Measurements from ENCODE around the gene PCIF1. TPM values are rescaled to one million over a fixed set of nuclear protein-coding genes. Genes with fewer than 3 reads are reported as not detected.
"Not testable (repeated sequence)": the region's sequence is repeated elsewhere in the genome, so short reads cannot be mapped to it uniquely, and the experiment has no call there.

PCIF1 gene
- total RNA-seq, 1 donor from 2014 or later: 19.0 TPM

DNA sequence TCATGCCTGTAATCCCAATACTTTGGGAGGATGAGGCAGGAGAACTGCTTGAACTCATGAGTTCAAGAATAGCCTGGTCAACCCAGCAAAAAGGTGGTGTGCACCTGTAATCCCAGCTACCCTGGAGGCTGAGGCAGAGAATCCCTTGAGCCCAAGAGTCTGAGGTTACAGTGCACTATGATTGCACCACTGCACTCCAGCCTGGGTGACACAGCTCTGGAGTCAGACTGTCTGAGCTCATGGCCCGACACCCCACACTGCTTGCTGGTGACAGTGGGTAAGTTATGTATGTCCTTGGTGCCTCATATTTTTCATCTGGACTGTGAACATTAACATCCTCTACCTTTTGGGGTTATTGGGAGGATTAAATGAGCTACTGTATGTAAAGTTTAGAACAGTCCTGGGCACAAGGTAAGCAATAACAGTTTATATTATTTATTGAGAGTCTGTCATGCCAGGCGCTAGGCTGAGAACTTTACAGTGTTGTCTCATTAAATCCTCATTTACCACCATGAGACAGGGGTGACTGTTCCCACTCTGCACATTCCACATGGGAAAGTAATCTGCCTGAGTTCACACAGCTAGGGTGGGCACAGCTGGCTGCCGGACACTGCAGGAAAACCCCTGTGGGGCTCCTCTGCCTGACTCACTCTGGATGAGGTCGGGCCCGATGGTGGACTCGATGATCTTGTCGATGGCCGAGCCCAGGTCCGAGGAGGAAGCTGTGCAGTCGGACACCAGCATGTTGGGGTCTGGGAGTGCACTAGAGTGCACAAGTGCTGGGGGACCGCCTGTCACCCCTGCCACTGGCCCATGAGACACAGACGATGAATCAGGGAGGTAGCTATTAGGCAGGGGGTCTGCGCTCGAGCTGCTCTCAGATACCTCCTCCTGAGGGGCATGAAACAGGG lies 34.6 kb downstream of the PCIF1 start:
- no peak for ATAC-seq

DNA sequence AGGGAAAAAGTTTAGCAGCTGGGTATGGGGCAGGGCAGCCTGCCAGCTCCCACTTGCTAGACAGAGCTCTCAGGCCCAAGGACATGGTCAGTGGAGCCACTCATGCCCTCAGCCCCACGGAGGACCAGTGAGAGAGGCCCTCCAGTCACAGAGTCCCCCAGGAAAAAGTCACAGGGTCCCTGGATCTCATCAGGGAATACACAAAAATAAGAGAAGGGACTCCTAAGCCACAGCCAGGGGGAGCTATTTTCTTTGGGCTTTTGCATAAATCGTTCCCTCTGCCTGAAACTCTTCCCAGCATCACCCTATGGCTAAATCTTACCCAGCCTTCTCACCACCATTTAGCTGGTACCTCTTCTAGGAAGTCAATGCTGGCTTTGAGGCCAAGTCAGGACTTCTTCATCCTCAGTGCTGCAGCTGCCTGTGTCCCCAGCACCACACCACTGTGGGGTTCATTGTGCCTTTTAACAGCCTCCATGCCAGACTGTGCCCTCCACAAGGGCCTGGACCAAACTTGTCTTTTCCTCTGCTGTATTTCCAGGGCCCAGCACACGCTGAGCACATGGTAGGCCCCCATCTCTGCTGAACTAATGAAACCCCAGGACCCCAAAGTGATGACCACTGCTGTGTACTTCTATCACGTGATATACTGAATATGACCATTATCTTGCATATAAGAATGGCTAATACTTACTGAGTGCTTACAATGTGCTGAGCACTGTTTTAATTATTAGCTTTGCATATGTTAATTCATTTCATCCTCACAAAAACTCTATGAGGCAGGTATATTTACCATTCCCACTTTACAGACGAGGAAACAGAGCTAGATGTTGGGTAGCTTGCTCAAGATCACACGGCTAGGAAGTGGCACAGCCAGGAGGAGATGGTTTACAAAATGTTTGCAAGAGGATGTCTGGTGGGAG lies 35.5 kb downstream of the PCIF1 start:
- ATAC-seq: no peak

DNA sequence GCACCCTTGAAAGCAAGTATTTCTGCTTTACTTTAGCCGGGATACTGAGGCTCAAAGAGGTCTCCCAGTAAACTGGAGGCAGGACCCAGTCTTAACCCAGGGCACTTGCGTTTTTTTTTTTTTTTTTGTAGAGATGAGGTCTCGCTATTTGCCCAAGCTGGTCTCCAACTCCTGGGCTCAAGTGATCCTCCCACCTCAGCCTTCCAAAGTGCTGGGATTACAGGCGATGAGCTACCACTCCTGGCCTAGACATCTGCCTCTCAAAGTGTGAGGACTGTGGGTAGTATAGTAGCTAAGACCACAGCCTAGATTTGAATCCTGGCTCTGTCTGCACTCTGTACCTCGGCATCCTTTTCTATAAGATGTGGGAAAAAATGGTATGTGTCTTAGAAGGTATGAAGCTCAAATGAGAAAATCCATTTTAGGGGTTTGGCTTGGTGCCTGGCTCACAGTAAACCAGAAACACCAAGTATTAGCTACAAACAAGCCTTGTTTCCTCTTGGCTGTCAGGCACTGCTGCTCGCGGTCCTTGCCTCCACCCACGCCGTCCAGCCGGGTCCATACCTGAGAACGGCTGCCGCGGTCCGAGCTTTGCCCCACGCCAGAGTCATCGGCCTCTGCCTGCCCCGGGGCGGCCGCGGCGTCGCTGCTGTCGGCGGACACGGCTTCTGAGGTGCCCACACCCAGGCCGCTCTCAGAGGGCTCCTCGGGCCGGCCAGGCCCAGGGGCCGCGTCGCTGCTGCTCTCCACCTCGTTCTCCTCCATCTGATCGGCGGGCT lies 36.4 kb downstream of the PCIF1 start:
- ATAC-seq: peak; percentile 7

DNA sequence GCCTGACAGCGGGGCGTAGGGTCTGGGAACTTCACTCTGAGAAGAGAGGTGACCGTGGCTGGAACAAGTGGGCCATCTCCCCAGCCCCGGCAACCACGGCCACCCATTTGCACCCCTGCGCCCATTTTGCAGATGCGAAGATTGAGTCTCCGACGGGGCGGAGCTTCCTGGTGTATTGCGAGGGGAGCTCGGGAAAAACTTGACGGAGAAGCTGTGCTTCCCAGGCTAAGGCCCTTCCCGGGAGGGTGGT lies 36.9 kb downstream of the PCIF1 start:
- ATAC-seq: no peak

DNA sequence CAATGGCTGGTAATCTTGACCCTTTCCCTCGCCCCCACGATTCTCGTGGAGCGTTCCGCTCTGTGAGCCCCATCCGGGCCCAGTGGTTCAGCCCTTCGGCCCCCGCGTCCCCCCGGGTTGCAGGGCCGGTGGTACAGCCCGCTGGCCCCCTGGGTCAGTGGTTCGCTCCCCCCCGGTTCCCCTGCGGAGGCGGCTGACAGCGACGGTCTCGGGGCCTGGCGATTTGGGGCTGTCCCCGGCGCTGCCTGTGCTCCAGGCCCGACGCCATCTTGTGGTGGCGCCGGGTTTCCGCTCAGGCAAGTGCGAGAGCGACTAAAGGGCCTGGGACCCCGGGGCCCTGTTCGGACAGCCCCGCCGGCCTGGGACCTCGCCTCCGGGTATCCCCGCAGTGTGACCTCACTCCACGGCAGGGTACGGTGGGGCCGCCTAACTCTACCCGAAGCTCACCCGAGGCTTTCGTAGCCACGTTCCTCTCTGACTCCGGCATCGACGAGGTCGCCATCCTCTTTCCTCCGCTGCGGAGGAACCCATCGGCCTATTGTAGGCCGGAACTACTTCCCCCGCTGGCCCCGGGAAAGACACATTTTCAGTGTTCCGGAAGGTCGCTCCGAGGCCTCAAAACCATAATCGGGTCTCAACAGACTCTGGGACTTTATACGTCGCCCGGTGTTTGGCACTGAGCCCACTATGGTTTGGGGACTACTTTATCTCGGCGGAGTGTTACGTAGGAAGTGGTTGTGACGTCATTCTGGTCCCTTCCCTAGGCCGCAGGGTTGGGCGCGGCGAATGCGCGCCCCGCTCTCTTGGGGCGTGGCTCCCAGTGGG lies 37.4 kb downstream of the PCIF1 start, which contains the start of gene ZNF335:
Gene ZNF335, minus strand, starts transcription at position 529 of the 825 bp plus-strand sequence. CDS start 793 bp downstream, outside the sequence.
- peak; percentile 93 for ATAC-seq

GRCh38 chr20:45972500-45973183 lies 38.2 kb downstream of the PCIF1 start:
- no peak for ATAC-seq

DNA sequence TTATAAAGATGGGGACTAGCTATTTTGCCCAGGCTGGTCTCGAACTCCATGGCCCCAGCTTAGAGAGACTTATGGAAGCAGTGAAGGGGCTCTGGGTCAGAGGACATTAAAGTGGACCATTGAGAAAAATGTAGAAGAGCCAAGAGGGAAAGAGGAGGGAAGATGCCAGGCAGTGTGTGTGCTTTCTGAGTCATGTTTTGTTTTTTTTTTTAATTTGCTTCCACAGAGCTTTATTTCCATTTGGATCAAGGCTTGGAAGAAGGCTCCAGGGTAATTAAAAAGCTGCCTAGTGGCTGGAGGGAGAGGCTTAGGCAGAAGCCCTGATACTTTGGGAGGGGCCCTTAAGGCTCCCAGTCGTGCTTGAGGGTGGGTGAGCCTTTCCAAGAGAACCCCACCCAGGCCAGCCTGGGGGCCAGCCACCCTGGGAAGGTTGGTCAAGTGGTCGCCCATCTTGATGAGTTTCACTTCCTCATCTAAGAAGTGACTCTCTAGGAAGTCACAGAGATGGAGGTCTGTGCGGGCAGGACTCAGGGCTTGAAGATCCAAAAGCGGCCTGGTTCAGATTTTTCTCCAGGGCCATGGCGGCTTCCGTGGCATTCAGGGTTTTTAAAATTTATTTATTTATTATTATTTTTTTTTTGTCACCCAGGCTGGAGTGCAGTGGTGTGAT lies 40.5 kb downstream of the PCIF1 start:
- ATAC-seq: no peak

DNA sequence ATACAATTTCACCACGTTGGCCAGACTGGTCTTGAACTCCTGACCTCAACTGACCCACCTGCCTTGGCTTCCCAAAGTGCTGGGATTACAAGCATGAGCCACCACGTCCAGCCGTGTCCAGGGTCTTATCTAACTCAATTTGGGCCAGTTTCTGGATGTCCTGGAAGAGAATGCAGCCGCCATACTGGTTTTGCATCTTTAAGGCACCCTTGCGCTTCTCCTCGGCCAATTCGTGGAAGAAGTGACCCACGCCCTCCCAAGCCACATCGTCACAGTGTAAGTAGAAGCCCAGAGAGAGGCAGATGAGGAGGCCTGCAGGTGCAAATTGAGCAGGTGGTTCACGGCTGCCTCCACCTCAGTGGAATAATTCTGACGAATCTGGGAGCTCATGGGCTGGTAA lies 41.2 kb downstream of the PCIF1 start:
- ATAC-seq: no peak

DNA sequence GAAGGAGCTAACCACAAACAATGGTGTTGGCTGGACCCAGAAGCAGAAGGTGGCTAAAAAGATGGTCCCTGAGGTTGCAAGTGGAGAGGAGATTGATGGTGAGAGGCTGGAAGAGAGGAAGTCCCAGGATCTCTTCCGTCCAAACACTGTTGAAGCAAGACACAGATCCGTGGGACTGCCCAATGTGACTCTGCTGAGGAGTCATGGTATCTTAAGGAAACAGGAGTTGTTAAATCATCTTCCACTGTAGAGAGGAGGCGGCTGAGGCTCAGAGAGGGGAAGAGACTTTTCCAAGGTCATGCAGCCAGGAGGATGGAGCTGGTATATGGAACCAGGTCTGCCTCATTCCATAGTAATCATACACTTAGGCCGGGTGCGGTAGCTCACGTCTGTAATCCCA lies 41.6 kb downstream of the PCIF1 start:
- ATAC-seq: no peak

DNA sequence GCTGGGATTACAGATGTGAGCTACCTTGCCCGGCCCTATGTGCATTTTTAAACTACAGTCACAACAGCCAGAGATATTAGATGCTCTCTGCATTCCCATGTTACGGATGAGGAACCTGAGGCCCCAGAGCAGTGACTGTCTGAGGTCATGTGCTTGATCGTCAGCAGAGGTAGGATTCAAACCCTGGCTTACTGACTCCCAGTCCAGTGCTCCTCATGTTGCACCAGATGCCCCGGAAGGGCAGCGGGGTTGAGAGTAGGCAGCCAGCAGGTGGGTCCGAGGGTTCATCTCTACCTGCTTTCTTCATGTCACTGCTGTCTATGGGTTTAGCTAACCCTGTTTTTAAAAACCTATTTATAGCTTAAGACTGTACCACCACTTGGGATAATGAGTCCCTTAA lies 46.8 kb downstream of the PCIF1 start:
- ATAC-seq: no peak

DNA sequence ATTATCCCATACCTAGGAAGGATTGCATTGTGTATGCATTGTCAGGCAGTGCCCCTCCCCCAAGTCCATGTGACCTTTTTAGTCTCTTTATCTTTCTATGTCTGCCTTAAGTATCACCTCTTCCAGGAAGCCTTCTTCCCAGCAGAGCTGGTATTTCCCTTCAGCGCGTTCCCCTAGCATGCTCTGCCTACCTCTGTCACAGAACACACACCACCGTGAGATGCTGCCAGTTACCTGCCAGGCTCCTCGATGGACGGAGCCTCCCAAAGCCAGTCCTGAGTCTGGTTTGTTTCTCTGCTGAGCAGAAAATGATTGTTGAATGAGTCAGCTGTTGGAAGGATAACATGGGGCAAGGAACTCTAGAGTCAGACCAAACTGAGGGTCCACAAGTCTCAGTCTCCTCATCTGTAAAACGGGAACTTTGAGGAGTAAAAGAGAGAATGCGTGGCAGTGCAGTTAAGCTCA lies 48.8 kb downstream of the PCIF1 start:
- peak; percentile 12 for ATAC-seq

DNA sequence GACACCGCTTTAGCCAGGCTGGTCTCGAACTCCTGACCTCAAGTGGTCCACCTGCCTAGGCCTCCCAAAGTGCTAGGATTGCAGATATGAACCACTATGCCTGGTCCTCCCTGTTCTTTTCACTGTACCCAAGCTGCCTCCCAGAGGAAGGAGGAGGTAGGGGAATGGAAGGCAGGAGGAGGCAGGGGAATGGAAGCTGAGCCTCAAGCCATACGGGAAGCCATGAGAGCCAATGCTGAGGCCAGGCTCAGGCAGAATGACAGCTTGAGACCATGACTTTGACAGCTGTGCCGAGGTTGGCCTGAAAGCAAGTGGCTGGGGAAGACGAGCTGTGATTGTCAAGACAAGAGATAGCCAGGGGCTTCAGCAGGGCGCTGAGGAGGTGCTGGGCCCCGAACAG lies 51.1 kb downstream of the PCIF1 start:
- ATAC-seq: no peak

GRCh38 chr20:45987108-45987780 lies 52.8 kb downstream of the PCIF1 start:
- ATAC-seq: peak; percentile 79

DNA sequence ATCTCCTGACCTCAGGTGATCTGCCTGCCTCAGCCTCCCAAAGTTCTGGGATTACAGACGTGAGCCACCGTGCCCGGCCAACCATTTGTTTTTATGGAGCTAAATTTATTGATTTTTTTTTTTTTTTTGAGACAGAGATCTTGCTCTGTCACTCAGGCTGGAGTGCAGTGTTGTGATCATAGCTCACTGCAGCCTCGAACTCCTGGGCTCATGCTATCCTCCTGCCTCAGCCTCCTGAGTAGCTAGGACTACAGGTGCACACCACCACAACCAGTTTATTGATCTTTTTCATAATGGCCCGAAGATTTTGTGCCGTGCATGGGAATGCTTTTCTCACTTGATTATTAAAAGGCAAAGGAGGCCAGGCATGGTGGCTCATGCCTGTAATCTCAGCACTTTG lies 54.3 kb downstream of the PCIF1 start:
- not testable (repeated sequence) for ATAC-seq

DNA sequence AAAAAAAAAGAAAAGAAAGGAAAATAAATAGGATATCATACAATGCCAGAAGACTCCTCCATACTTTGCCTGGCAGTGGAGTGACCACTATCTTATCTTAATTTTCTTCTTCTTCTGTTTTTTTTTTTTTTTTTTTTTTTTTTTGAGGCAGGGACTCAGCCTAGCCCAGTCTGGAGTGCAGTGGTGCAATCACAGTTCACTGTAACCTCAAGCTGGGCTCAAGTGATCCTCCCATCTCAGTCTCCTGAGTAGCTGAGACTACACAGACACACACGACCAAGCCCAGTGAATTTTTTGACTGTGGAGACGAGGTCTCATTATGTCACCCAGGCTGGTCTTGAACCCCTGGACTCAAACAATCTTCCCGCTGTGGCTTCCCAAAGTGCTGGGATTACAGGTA lies 57.1 kb downstream of the PCIF1 start:
- ATAC-seq: no peak

GRCh38 chr20:45993197-45993951 lies 58.9 kb downstream of the PCIF1 start:
- peak; percentile 100 for ATAC-seq

- no peak for ATAC-seq
Observed at GRCh38 chr20:45994761-45995493, 60.4 kb downstream of the PCIF1 start.

GRCh38 chr20:45995495-45996097 lies 61.1 kb downstream of the PCIF1 start:
- ATAC-seq: not testable (repeated sequence)
